ENCODE data around the gene TSEN2. TPM values are rescaled to one million over a fixed set of nuclear protein-coding genes. Genes with fewer than 3 reads are reported as not detected.

TSEN2 gene
- total and polyA plus RNA-seq, 11 donors, result 14.3 to 22.3 (median 18.4) TPM

DNA sequence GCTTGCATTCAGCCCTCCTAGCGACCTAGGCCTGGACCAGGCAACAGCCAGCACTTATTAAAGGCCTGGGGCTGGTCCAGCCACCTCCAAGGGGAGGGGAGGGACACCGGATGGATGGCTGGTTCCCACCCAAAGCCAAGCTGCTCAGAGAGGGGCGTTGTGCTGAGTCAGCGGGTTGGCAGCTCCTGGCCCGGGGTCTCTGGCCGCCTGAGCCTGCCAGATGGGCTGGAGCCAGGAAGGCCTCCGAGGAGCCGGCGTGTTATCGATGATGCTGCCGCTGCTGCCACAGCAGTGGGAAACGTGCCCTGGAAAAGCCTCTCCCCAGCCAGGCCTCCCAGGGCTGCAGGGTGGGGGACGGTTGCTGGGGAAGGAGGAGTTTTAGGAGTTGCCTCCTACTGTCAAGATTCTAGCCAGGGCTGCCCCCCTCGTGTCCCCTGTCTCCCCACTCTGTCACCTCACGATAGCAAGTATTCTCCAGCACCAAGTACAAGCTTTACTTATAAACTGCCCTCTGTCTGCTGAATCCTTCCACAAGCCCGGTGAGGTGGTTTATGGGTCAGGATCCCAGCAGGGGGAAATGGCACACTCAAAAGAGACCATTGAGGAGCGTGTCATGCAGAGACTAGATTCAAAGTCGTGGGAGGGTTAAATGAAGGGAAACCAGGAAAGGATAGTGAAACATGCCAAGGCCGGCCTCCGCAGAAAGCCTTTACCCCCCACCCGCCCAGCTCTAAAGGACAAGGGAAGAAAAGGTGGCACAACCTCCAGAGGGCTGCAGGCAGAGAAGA, 43.2 kb upstream of the TSEN2 start:
- Histone ChIP-seq H3K27me3 (no peaks in the 10 kb centered on the region), H3K9me3 (no peaks in the 10 kb centered on the region), H3K27ac (peak overlapping the region in 10 of 12 donors; percentile 23 to 77 (median 68)), H3K36me3 (no peaks in the 10 kb centered on the region), H3K4me3 (no peak overlapping the region), H3K4me1 (peaks cover 0 to 60% (median 29%) of the 10 kb centered on the region in 12 donors)
- 31 to 54% (median 41%) methylated on average over 11 to 21 of the region's 21 CpGs for WGBS, 4 donors
- intact Hi-C loops (cut with DNase I), result loop anchor here in 3 of 10 donors (10.0 kb wide), 2 partner anchors 66 to 156 kb away; partner anchors contain the start of gene PPARG (in 2 of the 3)
- DNase-seq, result peak; percentile 62 to 87 (median 83)
- no peak for TF ChIP-seq POLR2A (IDR thresholded peaks at IDR 0.05)
- ATAC-seq, result peak; percentile 56 to 85 (median 75)

GRCh38 chr3:12442654-12443501, 41.4 kb upstream of the TSEN2 start:
- H3K4me1 ChIP-seq, result peaks cover 0 to 57% (median 29%) of the 10 kb centered on the region in 12 donors
- peak overlapping the region in 10 of 12 donors; percentile 41 to 77 (median 68) for H3K27ac ChIP-seq
- no peaks in the 10 kb centered on the region for H3K27me3 ChIP-seq
- no peak overlapping the region for H3K4me3 ChIP-seq
- peak; percentile 75 to 80 (median 78) for ATAC-seq
- peak; percentile 47 to 79 (median 72) for DNase-seq
- WGBS, 4 donors, result 43 to 63% (median 49%) methylated on average over 20 of the region's 20 CpGs
- no peaks in the 10 kb centered on the region for H3K36me3 ChIP-seq
- TF ChIP-seq, protein P1, sequence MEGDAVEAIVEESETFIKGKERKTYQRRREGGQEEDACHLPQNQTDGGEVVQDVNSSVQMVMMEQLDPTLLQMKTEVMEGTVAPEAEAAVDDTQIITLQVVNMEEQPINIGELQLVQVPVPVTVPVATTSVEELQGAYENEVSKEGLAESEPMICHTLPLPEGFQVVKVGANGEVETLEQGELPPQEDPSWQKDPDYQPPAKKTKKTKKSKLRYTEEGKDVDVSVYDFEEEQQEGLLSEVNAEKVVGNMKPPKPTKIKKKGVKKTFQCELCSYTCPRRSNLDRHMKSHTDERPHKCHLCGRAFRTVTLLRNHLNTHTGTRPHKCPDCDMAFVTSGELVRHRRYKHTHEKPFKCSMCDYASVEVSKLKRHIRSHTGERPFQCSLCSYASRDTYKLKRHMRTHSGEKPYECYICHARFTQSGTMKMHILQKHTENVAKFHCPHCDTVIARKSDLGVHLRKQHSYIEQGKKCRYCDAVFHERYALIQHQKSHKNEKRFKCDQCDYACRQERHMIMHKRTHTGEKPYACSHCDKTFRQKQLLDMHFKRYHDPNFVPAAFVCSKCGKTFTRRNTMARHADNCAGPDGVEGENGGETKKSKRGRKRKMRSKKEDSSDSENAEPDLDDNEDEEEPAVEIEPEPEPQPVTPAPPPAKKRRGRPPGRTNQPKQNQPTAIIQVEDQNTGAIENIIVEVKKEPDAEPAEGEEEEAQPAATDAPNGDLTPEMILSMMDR (IDR thresholded peaks at IDR 0.05), result no peak
- TF ChIP-seq POLR2A (IDR thresholded peaks at IDR 0.05), result no peak
- intact Hi-C loops (cut with DNase I), result loop anchor here in 3 of 10 donors (10.0 kb wide), 2 partner anchors 68 to 158 kb away; partner anchors contain the start of gene PPARG (in 2 of the 3)
- H3K9me3 ChIP-seq, result no peaks in the 10 kb centered on the region

DNA sequence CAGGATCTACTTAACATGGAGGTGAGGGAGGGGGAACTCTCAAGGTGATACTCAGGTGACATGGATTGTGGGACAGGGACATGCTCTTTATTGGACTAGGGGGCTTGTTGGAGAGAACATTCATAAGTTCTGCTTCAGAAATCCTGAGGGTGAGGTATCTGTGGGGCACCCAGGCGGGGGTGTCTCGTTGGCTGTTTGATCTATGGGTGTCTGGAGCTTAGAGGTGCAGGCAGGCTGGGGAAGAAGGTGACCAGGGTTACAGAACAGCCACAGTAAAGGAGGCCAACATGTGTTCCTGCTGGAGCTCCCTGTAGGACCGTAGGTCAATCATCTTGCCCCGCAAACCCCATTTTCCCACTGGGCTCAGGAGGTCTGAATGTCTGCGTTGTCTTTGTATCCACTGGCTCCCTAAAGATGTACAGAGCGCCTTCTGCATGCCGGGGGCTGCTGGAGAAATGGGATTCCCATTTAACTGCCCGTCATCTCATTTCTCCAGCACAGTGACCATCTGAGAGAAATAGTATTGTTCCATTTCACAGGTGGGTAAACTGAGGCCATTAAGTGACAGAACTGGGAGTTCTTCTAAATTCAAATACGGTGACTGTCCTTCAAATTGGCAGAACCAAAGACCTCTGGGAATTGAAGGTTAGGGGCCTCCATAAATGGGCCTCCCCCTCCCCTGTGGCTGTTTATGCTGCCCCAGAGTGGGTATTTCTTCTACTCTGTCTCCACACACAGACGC, 40.3 kb upstream of the TSEN2 start:
- peaks cover 0 to 55% (median 29%) of the 10 kb centered on the region in 12 donors for H3K4me1 ChIP-seq
- H3K36me3 ChIP-seq, result no peaks in the 10 kb centered on the region
- 93 to 97% (median 94%) methylated on average over 10 of the region's 10 CpGs for WGBS, 4 donors
- H3K27ac ChIP-seq, result peak overlapping the region in 1 of 12 donors; percentile 30
- H3K9me3 ChIP-seq, result no peaks in the 10 kb centered on the region
- ATAC-seq (no peak), DNase-seq (no peak)
- intact Hi-C loops (cut with DNase I), result loop anchor here in 3 of 10 donors (10.0 kb wide), 2 partner anchors 69 to 159 kb away; partner anchors contain the start of gene PPARG (in 2 of the 3)
- H3K27me3 ChIP-seq, result no peaks in the 10 kb centered on the region
- TF ChIP-seq, protein P1 (IDR thresholded peaks at IDR 0.05), result no peak
- TF ChIP-seq POLR2A (IDR thresholded peaks at IDR 0.05), result no peak
- no peak overlapping the region for H3K4me3 ChIP-seq
